ACHN (cell line): Measurements from ENCODE around the gene CENPT.
A peak's percentile ranks its signal among the peaks of the same experiment; 100 is the strongest.
"Not testable (repeated sequence)": the region's sequence is repeated elsewhere in the genome, so short reads cannot be mapped to it uniquely, and the experiment has no call there.

Experiments
- DNase-seq: peaks from one replicate; pipeline ENCODE4 v3.0.0-alpha.2; 2015
- in situ Hi-C: cut with HindIII; loops from 2 replicates; pipeline ENCODE4 v1.10.0; 2017; ENCODE audit warnings: low sequenced_read_pairs, low pct_ligation_motif_present, low pct_unique_long_range_greater_than_20kb

Gene CENPT

DNA sequence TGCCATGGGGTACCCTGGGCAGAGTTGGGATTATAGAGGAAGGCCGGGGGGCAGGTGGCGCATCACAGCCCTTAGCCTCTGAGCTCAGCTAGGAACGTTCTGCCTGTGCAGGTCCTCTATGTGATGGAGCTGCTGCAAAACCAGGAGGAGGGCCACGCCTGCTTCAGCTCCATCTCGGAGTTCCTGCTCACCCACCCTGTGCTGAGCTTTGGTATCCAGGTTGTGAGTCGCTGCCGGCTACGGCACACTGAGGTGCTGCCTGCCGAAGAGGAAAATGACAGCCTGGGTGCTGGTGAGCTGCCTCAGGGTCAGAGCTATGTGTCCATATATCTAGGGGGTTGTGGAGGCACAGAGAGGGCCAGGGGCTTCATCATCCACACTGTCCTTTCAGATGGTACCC, 31.4 kb upstream of the CENPT start:
- in situ Hi-C loops = no loop called here
- no peak for DNase-seq

DNA sequence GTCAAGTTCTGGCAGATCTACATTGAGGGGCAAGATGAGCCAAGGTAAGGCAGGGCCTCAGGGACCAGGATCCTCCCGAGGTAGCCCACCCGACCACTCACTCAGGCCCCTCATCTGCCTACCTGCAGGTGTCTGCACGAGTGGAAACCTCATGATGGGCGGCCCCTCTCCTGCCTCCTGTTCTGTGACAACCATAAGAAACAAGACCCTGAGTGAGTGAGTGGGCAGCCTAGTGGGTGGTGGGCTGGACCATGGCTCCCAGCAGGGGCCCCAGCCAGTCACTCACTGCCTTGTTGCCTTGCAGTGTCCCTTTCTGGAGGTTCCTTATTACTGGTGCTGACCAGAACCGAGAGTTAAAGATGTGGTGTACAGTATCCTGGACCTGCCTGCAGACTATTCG, 30.7 kb upstream of the CENPT start:
- in situ Hi-C loops = no loop called here
- no peak for DNase-seq

DNA sequence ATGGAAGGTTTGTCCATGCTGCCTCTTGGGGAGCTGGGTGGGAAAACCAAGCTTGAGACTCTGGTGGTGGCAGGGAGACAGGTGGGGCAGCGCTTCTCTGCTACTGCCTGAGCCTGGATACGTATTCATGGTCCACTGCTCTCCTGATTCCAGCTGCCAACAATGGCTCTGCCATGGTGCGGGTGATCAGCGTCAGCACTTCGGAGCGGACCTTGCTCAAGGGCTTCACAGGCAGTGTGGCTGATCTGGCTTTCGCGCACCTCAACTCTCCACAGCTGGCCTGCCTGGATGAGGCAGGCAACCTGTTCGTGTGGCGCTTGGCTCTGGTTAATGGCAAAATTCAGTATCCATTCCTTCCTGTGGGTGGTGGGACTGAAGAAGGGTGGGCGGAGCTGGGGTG, 29.6 kb upstream of the CENPT start:
- in situ Hi-C loops = no loop called here
- no peak for DNase-seq

DNA sequence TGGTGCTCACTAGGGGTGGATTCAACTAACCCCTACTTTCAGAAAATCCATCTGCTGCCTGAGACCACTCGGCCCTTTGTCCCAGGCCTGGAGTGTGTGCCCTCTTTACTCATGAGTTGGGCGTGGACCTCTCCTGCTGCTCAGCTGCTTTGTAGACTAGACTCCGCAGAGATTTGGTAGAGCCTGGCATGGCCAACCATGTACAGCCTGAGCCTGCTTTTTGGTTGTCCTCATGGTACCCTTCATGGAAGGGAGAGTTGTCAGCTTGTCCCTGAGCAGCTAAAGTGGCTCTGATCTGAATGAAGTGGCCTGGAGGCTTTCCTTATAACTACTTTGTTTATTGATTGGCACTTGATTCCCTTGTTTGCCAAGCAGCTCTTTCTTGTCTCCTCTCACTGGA, 26.9 kb upstream of the CENPT start:
- in situ Hi-C loops = no loop called here
- no peak for DNase-seq

DNA sequence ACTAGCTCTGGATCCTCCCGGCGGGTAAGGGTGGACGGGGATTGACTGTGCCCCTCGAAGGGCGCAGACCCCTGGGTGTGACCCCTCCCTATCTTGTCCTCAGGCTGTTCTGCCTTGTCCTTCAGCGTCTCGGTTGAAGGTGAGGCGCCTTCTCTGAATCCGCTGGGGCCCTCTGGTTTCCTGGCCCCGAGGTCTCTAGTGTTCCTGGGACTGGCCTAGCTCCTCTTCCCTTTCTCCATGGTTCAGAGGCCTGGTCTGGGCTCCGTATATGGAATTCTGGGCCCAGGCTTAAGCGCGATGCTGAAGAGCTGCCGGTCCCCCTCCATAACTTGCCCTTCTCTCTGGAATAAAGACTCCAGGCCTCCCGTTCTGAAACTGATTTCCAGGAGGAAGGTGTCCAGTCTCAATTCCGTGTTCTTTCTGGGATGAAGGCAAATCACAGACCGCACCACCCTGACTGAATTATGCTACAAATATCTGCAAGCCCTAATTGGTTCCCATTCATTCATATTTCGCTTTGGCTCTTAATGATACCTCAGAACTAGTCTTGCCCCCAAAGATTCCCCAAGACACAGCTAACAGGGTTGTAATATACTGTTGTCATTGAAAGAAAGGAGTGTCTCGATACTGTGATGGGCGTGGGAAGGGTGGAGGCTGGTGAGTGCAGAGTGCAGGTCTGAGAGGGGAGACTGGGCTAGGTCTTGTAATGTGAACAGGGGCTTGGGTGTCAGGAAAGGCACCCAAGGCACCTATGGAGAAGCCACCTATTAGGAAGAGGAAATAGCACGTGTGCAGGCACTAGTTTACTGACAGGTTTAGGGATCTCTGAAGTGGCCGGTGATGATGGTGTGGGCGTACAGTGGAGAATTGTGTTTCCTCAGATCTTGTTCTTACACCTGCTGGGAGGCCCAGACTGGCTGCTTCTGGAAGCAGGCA, 26.2 kb upstream of the CENPT start:
- peak; percentile 19 for DNase-seq
- in situ Hi-C loops = no loop called here

DNA sequence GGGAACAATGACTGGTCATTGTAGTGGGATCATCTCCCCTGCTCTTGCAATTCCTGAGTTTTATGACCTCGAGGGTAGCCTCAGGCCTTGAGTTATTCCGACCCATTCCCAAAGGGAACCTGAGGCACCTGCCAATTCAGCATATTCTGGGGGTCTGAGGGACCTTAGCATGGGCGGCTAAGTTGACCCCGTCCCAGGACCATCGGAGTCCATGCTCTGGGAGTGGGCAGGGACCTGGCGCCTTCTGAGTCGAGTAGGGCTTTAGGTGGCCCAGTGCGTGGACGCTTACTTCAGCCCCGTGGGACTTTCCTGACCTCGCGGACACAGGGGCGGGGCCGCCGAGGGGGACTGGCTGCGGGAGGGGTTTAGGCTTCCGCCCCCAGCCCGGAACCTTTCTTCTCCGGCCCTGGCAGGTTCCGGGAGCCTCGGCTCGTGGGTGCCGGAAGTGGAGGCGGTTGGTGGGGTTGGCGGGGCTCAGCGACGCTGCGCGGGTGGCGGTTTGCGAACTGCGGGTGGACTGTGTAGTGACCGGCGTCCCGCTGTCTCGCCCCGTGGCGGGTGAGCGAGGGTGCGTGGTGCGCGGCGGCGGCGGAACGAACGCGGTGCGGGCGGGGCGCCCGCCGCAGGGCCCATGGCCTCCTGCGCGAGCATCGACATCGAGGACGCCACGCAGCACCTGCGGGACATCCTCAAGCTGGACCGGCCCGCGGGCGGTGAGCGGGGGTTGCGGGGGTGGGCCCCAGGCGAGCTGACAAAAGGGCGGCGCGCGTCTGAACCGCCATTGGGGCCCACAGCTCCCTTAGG, 25.3 kb upstream of the CENPT start, which contains the start of gene EDC4:
Gene EDC4, plus strand, starts transcription at position 422 of the 804 bp plus-strand sequence. Its CDS starts 210 bp downstream, at position 632.
- in situ Hi-C loops = no loop called here
- DNase-seq = peak; percentile 86

DNA sequence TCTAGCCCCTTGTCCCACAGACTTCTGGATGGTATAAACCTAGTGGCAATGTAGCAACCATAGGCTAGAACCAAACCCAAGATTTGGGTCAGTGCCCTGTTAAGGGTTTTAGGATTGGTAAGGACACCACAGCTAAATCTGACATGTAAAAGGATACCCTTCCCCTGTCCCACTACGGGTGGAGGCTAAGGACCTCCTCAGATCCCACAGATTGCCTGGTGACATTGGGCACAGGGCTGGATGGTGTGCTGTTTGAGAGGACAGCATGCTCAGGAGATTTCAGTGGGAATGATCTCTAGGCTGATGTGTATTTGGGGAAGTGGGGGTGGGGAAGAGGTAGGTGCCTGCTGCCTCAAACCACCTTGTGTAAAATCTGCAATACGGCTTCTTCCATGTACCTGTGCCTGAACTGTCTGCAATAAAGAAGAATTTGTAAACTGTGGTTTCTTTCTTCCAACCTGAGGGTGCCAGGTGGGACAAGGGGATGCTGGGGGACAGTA, 24.7 kb upstream of the CENPT start:
- DNase-seq = no peak
- in situ Hi-C loops = no loop called here

DNA sequence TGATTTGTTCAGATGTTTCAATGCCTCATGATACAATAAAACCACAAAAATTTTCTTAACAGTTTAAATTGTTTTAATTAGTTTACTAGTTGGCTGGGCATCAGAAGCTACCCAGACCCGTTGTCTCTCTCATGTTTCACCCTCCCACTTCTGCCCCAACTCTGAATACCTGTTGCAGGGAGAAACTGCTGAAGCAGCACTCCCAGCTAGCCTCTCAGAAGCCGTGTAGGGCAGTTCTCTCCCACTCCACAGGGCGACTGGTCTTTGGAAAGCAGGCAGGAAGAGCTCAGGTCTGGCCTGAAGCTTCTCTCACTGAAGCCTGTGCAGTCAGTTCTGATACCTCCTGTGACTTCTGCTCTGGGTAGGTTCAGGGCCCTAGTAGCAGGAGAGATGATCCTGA, 23.8 kb upstream of the CENPT start:
- DNase-seq = no peak

DNA sequence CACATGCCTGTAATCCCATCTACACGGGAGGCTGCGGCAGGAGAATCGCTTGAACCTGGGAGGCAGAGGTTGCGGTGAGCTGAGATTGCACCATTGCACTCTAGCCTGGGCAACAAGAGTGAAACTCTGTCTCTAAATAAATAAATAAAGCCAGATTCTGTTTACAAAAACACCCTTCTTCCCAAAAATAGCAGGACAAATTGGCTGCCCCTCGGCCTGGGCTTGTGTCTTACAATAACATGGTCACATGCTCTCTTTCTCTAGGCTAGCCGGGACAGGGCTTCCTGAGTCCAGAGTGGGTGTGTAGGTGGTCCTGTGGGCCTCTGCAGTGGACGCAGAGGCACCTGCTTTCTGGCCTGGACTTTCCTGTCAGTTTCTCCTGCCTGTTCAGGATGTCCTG, 22.2 kb upstream of the CENPT start:
- no peak for DNase-seq
- in situ Hi-C loops = no loop called here

More for the DNA sequence above, 23.8 kb upstream of the CENPT start:
- in situ Hi-C loops = no loop called here

DNA sequence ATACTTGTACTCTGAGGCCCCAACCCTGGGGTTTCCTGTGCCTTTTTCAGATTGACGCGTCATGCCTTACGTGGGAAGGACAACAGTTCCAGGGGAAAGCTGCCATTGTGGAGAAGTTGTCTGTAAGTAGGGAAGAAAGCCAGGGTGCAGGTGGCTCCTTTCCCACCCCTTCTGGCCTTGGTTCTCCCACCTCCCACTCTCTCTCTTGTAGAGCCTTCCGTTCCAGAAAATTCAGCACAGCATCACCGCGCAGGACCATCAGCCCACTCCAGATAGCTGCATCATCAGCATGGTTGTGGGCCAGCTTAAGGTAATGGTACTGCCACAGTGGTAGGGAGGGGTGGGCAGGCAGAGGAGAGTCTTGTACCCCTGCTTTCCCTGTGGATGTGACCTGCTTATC, 20.8 kb upstream of the CENPT start:
- in situ Hi-C loops = no loop called here
- DNase-seq = no peak

DNA sequence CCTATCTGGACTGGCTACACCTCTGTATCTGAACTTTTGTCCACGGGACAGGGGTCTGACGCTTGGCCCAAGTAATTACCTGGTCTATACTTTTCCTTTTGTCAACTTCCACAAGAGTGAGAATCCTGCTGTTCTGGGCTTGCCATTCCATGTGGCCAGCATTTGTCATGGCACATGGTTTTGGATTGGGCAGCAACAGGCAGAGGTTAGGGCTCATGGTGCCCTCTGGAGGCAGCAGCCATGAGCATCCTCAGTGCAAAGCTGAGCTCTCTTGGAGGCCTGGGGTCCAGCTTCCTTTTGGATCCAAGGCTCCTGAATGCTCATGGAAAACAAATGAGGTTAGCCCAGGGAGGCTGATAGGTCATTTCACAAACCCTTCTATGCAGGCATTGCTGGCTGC, 17.8 kb upstream of the CENPT start:
- peak; percentile 73 for DNase-seq
- in situ Hi-C loops = no loop called here

DNA sequence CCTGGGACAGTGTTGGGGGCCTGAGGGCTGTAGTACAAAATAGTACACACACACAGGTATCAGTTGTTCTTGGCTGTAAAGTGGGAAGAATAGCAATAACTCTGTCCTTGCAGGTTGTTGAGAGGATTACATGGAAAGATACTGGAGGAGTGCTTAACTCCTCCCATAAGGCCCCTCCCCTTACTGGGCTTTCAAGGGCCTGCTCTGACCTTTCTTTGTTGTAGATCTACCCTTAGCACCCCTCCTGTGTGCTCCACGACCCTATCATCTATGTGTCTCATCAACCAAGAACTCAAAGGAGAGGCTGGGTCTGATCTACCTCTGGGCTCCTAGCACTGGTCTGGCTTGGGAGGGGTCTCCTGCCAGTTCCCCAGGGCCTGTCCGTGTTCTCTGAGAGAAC, 17.1 kb upstream of the CENPT start:
- no peak for DNase-seq
- in situ Hi-C loops = no loop called here

DNA sequence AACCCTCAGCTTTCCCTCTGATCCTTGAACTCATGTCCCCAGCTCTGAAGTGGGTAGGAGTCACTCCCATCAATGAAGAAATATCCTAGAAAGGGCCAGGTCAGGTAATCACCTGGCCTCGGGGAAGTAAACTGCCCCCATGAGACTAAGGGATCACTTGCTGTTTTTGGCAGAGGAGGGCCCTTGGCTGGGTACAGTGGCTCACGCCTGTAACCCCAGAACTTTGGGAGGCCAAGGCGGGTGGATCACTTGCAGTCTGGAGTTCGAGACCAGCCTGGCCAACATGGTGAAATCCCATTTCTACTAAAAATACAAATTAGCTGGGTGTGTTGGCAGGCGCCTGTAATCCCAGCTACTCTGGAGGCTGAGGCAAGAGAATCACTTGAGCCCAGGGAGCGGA, 16.6 kb upstream of the CENPT start:
- in situ Hi-C loops, DNase-seq: not testable (repeated sequence)

DNA sequence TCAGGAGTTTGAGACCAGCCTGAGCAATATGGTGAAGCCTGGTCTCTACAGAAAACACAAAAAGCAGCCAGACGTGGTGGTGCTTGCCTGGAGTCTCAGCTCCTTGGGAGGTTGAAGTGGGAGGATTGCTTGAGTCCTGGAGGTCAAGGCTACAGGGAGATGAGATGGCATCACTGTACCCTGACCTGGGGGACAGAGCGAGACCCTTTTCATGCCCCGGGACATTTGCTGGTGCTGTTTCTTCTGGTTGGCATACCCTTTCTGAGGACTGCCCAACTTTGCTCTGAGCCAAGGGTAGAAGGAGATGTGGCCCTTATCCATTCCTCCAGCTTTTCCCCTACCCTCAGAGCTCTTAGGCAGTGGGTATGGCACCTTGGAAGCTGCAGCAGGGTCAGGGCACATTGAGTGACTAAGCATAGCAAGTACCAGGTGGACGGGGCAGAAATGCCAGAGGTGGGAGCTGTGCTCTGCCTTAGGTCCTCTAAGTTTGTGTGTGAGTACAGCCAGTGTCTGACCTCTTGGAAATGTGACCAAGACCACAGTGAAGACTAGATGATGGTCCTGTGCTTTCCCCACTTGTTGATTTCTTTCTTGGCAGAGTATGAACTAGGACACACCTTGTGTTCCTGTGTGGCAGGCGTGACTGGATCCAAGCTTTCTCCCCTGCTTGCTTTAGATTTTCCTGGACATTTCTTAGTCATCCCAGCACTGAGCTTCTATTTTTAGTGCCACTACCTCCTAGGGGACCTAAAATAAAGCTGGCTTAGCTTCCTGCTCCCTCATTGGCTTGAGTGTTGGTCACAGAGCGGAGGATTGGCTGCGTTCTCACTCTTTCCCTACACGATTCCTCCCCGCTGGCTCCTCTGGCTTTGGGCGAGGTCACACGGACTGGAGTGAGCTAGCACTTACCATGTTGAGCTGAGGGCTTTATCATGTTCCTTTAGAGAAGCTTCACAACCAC, 15.4 kb upstream of the CENPT start:
- no peak for DNase-seq
- in situ Hi-C loops = no loop called here

DNA sequence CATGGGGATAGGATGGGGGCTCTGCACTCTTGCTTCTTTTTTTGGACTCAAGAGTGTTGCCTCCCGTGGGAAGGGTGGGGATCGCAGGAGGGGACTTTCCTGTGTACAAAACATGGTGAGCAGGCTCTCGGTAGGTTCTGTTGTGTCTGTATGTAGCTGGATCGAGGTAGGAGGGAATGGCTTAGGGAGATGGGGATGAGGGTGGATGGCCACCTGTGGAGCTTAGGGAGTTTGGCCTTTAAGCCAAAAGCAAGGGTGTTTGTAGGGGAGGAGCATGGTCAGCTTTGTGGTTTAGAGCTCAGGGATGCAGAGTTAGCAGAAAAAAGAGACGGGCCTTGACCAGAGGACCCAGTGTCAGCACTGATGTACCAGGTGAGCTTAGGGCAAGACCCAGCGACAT, 14.4 kb upstream of the CENPT start:
- in situ Hi-C loops = no loop called here
- DNase-seq = no peak

DNA sequence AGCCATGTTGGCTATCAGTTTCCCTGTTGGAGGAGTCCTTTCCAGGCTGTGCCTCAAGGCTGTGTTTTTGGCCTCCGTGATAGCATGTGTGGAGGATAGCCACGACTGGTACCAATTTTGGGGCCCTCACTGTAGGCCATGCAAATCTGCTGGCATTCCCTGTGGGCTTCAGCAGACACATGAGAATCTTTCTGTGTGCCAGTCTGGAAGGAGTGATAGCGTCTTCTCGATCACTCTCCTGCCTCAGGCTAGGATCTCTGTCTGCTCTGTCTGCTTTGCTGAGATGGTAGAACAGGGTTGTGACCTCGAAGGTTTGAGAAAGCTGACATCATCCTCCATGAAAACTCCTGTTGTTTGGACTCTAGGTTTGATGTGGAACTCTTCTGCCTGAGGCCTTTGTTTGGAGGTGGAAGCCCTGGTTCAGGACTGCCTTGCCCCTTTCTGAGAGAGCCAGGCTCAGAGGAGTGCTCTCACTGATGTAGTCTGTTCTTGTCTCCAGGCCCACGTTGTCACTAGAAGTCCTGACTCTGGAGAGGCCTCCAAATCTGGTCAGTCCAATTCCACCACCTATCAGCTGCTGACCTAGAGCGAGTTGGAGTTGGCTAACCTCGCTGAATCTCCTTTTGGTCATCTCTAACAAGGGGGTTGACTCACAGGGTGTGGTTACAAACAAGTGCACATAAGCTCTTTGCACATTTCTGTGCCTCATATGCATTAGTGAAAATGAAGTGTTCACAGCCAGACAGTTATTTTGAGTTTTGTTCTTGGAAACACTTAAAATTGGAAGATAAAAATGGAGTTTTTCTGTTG, 13.3 kb upstream of the CENPT start:
- in situ Hi-C loops = no loop called here
- no peak for DNase-seq

DNA sequence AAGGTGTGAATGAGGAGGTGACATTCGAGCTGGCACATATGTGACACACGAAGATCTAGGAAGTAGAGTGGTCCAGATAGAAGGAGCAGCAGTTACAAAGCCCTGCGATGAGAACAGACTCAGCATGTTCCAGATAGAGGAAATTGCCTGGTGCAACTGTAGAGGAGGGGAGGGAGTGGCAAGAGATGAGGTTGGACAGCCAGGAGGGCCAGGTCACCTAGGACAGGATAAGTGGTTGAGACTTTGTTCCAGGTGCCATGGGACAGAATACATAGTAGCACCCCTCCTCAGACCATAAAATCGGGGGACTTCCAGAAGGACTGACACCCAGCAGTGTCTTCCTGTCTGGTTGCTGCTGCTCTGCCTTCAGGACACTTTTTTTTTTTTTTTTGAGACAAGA, 11.0 kb upstream of the CENPT start:
- in situ Hi-C loops = no loop called here
- no peak for DNase-seq
